ENCODE measurements around the gene VPREB3. TPM values are rescaled to one million over a fixed set of nuclear protein-coding genes. Genes with fewer than 3 reads are reported as not detected.
"Not testable (repeated sequence)": the region's sequence is repeated elsewhere in the genome, so short reads cannot be mapped to it uniquely, and the experiment has no call there.

VPREB3 gene
- total and polyA plus RNA-seq, 2 experiments from 2014 or later = not detected

GRCh38 chr22:23737696-23738095 lies 16.5 kb downstream of the VPREB3 start:
- Histone ChIP-seq H3K36me3 (replicated peaks; ENCODE audit: insufficient read depth, low read depth) (no peaks in the 10 kb centered on the region), H3K9me3 (ENCODE audit: low read depth) (no peaks in the 10 kb centered on the region), H3K27ac (no peak overlapping the region), H3K27me3 (no peaks in the 10 kb centered on the region), H4K20me1 (ENCODE audit: insufficient read depth, poor library complexity, severe bottlenecking) (no peaks in the 10 kb centered on the region), H3K4me3 (no peak overlapping the region), H2AFZ (no peak overlapping the region), H3K4me2 (no peak overlapping the region), H3K4me1 (ENCODE audit: insufficient read depth) (no peaks in the 10 kb centered on the region), H3K9me2 (replicated peaks; ENCODE audit: insufficient read depth) (no peaks in the 10 kb centered on the region), H3K79me2 (no peaks in the 10 kb centered on the region)
- no peak for DNase-seq (ENCODE audit: low spot score)
- TF ChIP-seq EZH2phosphoT487 (IDR thresholded peaks at IDR 0.05; ENCODE audit: low read depth, severe bottlenecking, unreplicated experiment) (no peak), CTCF (IDR thresholded peaks at IDR 0.05; ENCODE audit: poor library complexity) (no peak), EZH2 (IDR thresholded peaks at IDR 0.05; ENCODE audit: borderline replicate concordance) (no peak)

GRCh38 chr22:23728108-23728507 lies 26.1 kb downstream of the VPREB3 start:
- not testable (repeated sequence) for H3K4me2 ChIP-seq; H3K27ac ChIP-seq; H3K4me1 ChIP-seq (ENCODE audit: insufficient read depth); H3K27me3 ChIP-seq; H3K9me3 ChIP-seq (ENCODE audit: low read depth); H3K9me2 ChIP-seq (replicated peaks; ENCODE audit: insufficient read depth); H4K20me1 ChIP-seq (ENCODE audit: insufficient read depth, poor library complexity, severe bottlenecking); H2AFZ ChIP-seq; DNase-seq (ENCODE audit: low spot score); H3K79me2 ChIP-seq; H3K36me3 ChIP-seq (replicated peaks; ENCODE audit: insufficient read depth, low read depth); H3K4me3 ChIP-seq
- WGBS (ENCODE audit: low lambda C conversion rate, missing lambda C conversion rate) = 98% methylated on average over 4 of the region's 4 CpGs

DNA sequence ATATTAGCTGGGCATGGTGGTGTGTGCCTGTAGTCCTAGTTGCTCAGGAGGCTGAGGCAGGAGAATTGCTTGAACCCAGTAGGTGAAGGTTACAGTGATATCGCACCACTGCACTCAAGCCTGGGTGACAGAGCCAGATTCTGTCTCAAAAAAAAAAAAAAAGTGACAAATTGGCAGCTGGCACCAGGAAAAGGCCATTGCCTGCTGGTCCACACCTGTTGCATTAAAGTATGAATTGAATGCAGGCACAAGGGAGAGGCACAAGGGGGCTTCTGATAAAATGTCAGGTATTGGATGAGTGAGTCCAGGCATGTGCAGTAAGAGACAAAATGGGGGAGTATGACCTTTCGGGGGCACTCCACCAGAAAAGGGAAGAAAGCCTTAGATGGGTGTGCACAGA lies 31.5 kb downstream of the VPREB3 start:
- H3K27ac ChIP-seq = no peak overlapping the region
- WGBS (ENCODE audit: low lambda C conversion rate, missing lambda C conversion rate) = 96% methylated on average over 2 of the region's 2 CpGs
- H3K4me2 ChIP-seq = no peak overlapping the region
- TF ChIP-seq EZH2phosphoT487 (IDR thresholded peaks at IDR 0.05; ENCODE audit: low read depth, severe bottlenecking, unreplicated experiment) (no peak), EZH2 (IDR thresholded peaks at IDR 0.05; ENCODE audit: borderline replicate concordance) (no peak), CTCF (IDR thresholded peaks at IDR 0.05; ENCODE audit: poor library complexity) (no peak)
- H3K27me3 ChIP-seq = no peaks in the 10 kb centered on the region
- H3K9me3 ChIP-seq (ENCODE audit: low read depth) = no peaks in the 10 kb centered on the region
- H3K4me1 ChIP-seq (ENCODE audit: insufficient read depth) = no peaks in the 10 kb centered on the region
- H2AFZ ChIP-seq = no peak overlapping the region
- H3K36me3 ChIP-seq (replicated peaks; ENCODE audit: insufficient read depth, low read depth) = no peaks in the 10 kb centered on the region
- H4K20me1 ChIP-seq (ENCODE audit: insufficient read depth, poor library complexity, severe bottlenecking) = no peaks in the 10 kb centered on the region
- H3K9me2 ChIP-seq (replicated peaks; ENCODE audit: insufficient read depth) = no peaks in the 10 kb centered on the region
- H3K4me3 ChIP-seq = no peak overlapping the region
- no peak for DNase-seq (ENCODE audit: low spot score)
- no peaks in the 10 kb centered on the region for H3K79me2 ChIP-seq

DNA sequence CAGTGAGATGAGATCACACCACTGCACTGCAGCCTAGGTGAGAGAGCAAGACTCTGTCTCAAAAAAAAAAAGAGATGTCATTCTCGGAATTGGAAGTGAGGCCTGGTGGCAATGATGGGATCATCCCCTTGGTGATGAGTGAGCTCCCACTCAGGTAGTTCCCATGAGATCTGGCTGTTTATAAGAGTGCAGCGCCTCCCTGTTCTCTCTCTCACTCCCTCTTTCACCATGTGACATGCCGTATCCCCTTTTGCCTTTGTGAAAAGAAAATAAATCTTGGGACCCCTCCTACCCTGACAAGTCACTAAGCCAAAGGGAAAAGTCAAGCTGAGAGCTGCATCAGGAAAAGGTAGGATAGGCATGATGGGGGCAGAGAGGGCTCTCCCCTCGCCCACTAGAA lies 32.1 kb downstream of the VPREB3 start:
- 76% methylated on average over 4 of the region's 4 CpGs for WGBS (ENCODE audit: low lambda C conversion rate, missing lambda C conversion rate)
- no peak overlapping the region for H3K4me3 ChIP-seq
- H3K9me2 ChIP-seq (replicated peaks; ENCODE audit: insufficient read depth) = no peaks in the 10 kb centered on the region
- no peaks in the 10 kb centered on the region for H3K27me3 ChIP-seq
- no peaks in the 10 kb centered on the region for H3K9me3 ChIP-seq (ENCODE audit: low read depth)
- no peak for TF ChIP-seq EZH2 (IDR thresholded peaks at IDR 0.05; ENCODE audit: borderline replicate concordance)
- no peak for TF ChIP-seq EZH2phosphoT487 (IDR thresholded peaks at IDR 0.05; ENCODE audit: low read depth, severe bottlenecking, unreplicated experiment)
- TF ChIP-seq CTCF (IDR thresholded peaks at IDR 0.05; ENCODE audit: poor library complexity) = no peak
- H3K4me1 ChIP-seq (ENCODE audit: insufficient read depth) = no peaks in the 10 kb centered on the region
- no peak for DNase-seq (ENCODE audit: low spot score)
- no peak overlapping the region for H3K27ac ChIP-seq
- H3K36me3 ChIP-seq (replicated peaks; ENCODE audit: insufficient read depth, low read depth) = no peaks in the 10 kb centered on the region
- H2AFZ ChIP-seq = no peak overlapping the region
- no peak overlapping the region for H3K4me2 ChIP-seq
- no peaks in the 10 kb centered on the region for H3K79me2 ChIP-seq
- no peaks in the 10 kb centered on the region for H4K20me1 ChIP-seq (ENCODE audit: insufficient read depth, poor library complexity, severe bottlenecking)

All from hepatocyte (in vitro differentiated cells).